Measurements from ENCODE around the gene SLC35A1.

SLC35A1 gene

DNA sequence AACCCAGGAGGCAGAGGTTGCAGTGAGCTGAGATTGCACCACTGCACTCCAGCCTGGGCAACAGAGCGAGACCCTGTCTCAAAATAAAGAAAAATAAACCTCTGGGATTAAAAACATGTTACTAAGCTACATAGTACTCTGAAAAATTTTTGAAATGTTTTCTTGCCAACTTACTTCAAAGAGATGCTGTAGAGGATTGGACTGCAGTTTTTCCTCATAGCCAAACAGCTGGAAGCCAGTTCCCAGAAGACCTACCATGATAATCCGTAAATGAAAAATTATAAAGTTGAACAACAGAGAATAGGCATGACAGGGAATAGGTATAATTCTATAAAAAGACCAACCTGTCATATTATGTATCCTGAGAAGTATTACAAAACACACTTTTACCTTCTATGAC is 69.0 kb downstream of the SLC35A1 start:
- Histone ChIP-seq H3K36me3 (replicated peaks; ENCODE audit: low read depth, low read length) (peaks cover 17% of the 10 kb centered on the region), H2AFZ (ENCODE audit: low read depth, low read length) (no peak overlapping the region), H3K27me3 (ENCODE audit: low read depth, low read length) (no peaks in the 10 kb centered on the region), H3K79me2 (ENCODE audit: low read length) (no peaks in the 10 kb centered on the region), H3K4me1 (ENCODE audit: low read length) (peaks cover 5% of the 10 kb centered on the region), H4K20me1 (ENCODE audit: insufficient read depth, low read length) (no peaks in the 10 kb centered on the region), H3K4me3 (ENCODE audit: low read length) (no peak overlapping the region), H3K9ac (ENCODE audit: low read length) (no peak overlapping the region), H3K27ac (ENCODE audit: low read length) (no peak overlapping the region), H3K9me3 (ENCODE audit: insufficient read depth, low read length) (no peaks in the 10 kb centered on the region), H3K4me2 (ENCODE audit: low read length) (no peak overlapping the region)
- no peak for TF ChIP-seq EZH2phosphoT487 (IDR thresholded peaks at IDR 0.05; ENCODE audit: low read depth)
- TF ChIP-seq, protein P1, sequence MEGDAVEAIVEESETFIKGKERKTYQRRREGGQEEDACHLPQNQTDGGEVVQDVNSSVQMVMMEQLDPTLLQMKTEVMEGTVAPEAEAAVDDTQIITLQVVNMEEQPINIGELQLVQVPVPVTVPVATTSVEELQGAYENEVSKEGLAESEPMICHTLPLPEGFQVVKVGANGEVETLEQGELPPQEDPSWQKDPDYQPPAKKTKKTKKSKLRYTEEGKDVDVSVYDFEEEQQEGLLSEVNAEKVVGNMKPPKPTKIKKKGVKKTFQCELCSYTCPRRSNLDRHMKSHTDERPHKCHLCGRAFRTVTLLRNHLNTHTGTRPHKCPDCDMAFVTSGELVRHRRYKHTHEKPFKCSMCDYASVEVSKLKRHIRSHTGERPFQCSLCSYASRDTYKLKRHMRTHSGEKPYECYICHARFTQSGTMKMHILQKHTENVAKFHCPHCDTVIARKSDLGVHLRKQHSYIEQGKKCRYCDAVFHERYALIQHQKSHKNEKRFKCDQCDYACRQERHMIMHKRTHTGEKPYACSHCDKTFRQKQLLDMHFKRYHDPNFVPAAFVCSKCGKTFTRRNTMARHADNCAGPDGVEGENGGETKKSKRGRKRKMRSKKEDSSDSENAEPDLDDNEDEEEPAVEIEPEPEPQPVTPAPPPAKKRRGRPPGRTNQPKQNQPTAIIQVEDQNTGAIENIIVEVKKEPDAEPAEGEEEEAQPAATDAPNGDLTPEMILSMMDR (IDR thresholded peaks at IDR 0.05; ENCODE audit: low read depth, low read length): no peak

DNA sequence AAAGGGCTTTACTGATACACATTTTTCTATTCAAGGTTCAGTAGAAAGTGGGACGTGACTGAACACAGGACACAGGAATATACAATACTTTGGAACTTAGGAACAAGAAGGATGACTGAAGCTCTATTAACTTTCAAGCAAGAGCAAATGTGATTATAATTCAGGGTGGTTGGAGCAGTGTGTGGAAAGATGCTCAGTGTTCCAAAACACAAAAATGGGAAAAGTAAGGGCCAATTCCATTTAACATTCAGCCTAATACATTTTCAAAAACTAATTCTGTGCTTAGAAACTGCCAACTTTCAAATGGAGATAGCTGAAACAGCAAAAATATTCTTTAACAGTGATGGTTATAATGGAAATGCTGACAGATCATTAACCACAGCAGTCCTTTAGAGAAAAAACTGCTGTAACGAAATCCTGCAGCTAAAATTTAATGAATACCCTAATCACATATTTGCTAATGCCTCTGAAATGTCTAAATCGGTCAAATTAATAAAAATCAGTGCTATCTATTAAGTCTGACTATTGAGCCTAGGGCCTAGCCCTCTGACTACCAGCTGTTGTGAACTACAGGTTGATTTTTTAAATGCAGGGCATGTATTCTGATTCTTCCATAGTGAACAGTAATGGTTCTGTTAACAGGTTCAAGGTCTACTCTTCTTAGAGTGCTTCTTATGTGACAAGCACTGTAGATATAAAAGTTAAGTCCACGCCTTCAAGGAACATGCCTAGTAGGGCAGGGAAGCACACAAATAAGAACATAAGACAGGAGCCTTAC is 71.1 kb downstream of the SLC35A1 start:
- Histone ChIP-seq H3K4me1 (ENCODE audit: low read length) (no peaks in the 10 kb centered on the region), H3K9ac (ENCODE audit: low read length) (no peak overlapping the region), H3K27ac (ENCODE audit: low read length) (no peak overlapping the region), H4K20me1 (ENCODE audit: insufficient read depth, low read length) (no peaks in the 10 kb centered on the region), H3K27me3 (ENCODE audit: low read depth, low read length) (no peaks in the 10 kb centered on the region), H3K9me3 (ENCODE audit: insufficient read depth, low read length) (no peaks in the 10 kb centered on the region), H3K36me3 (replicated peaks; ENCODE audit: low read depth, low read length) (peaks cover 17% of the 10 kb centered on the region), H2AFZ (ENCODE audit: low read depth, low read length) (no peak overlapping the region), H3K4me3 (ENCODE audit: low read length) (no peak overlapping the region), H3K79me2 (ENCODE audit: low read length) (no peaks in the 10 kb centered on the region), H3K4me2 (ENCODE audit: low read length) (no peak overlapping the region)
- TF ChIP-seq, protein P1 (IDR thresholded peaks at IDR 0.05; ENCODE audit: low read depth, low read length): no peak
- TF ChIP-seq EZH2phosphoT487 (IDR thresholded peaks at IDR 0.05; ENCODE audit: low read depth): no peak

DNA sequence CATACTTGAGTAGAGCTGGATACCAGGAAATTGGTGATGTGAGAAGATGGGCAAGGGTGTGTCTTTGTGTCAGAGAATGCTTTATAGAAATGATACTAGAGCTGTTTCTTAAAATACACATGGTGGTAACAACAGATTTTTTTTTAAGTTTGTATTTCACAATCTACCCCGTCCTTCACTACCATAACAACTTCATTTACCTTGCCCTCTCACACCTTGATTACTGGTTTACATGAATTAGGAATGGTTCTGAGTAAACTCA is 71.6 kb downstream of the SLC35A1 start:
- Histone ChIP-seq H2AFZ (ENCODE audit: low read depth, low read length) (no peak overlapping the region), H3K9ac (ENCODE audit: low read length) (no peak overlapping the region), H3K4me3 (ENCODE audit: low read length) (no peak overlapping the region), H3K27me3 (ENCODE audit: low read depth, low read length) (no peaks in the 10 kb centered on the region), H3K9me3 (ENCODE audit: insufficient read depth, low read length) (no peaks in the 10 kb centered on the region), H3K79me2 (ENCODE audit: low read length) (no peaks in the 10 kb centered on the region), H4K20me1 (ENCODE audit: insufficient read depth, low read length) (no peaks in the 10 kb centered on the region), H3K4me2 (ENCODE audit: low read length) (no peak overlapping the region), H3K4me1 (ENCODE audit: low read length) (no peaks in the 10 kb centered on the region), H3K36me3 (replicated peaks; ENCODE audit: low read depth, low read length) (peaks cover 13% of the 10 kb centered on the region), H3K27ac (ENCODE audit: low read length) (no peak overlapping the region)
- no peak for TF ChIP-seq EZH2phosphoT487 (IDR thresholded peaks at IDR 0.05; ENCODE audit: low read depth)
- TF ChIP-seq, protein P1 (IDR thresholded peaks at IDR 0.05; ENCODE audit: low read depth, low read length): no peak

DNA sequence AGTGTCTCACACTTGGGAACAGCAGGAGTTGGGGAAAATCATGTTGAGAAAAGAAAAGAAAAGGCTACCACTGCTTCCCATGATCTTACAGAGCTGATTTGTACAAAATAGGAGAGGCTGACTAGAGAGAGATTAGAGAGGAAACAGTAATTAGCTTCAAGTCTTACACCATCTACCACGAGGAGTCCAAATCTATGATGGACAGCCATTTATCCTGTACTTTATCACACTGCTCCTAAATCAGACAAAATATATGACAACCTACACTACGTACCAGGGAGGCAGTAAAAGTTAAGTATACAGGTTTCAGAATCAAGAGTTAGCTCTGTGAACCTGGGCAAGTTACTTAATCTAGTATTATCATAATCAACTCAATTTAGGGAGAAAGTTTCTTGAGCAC is 79.0 kb downstream of the SLC35A1 start:
- H2AFZ ChIP-seq (ENCODE audit: low read depth, low read length): no peak overlapping the region
- no peak overlapping the region for H3K4me3 ChIP-seq (ENCODE audit: low read length)
- H3K4me1 ChIP-seq (ENCODE audit: low read length): no peaks in the 10 kb centered on the region
- TF ChIP-seq, protein P1 (IDR thresholded peaks at IDR 0.05; ENCODE audit: low read depth, low read length): no peak
- no peak for TF ChIP-seq EZH2phosphoT487 (IDR thresholded peaks at IDR 0.05; ENCODE audit: low read depth)
- no peaks in the 10 kb centered on the region for H3K9me3 ChIP-seq (ENCODE audit: insufficient read depth, low read length)
- H3K36me3 ChIP-seq (replicated peaks; ENCODE audit: low read depth, low read length): peaks cover 4% of the 10 kb centered on the region
- H3K4me2 ChIP-seq (ENCODE audit: low read length): no peak overlapping the region
- H3K27ac ChIP-seq (ENCODE audit: low read length): no peak overlapping the region
- no peaks in the 10 kb centered on the region for H3K79me2 ChIP-seq (ENCODE audit: low read length)
- H4K20me1 ChIP-seq (ENCODE audit: insufficient read depth, low read length): no peaks in the 10 kb centered on the region
- no peak overlapping the region for H3K9ac ChIP-seq (ENCODE audit: low read length)
- H3K27me3 ChIP-seq (ENCODE audit: low read depth, low read length): no peaks in the 10 kb centered on the region

Measured in OCI-LY3 (cell line).